ENCODE results near the gene NADK2. TPM values are rescaled to one million over a fixed set of nuclear protein-coding genes. Genes with fewer than 3 reads are reported as not detected.

Gene NADK2
- total RNA-seq, 1 experiment from 2014 or later: 21.2 TPM

GRCh38 chr5:36209664-36210063 is 32.1 kb downstream of the NADK2 start:
- ChIA-PET CTCF (no interaction called here), RAD21 (ENCODE audit: low non-redundant PET in 1 of 2, low total read pairs in 2 of 2, uncharacterized antibody in 2 of 2, unreplicated experiment in 2 of 2) (no interaction called here), POLR2A (no interaction called here)
- H3K27ac ChIP-seq (ENCODE audit: low read depth, low read length): no peak overlapping the region
- no peaks in the 10 kb centered on the region for H3K9me2 ChIP-seq (ENCODE audit: insufficient read depth)
- TF ChIP-seq, protein P1, sequence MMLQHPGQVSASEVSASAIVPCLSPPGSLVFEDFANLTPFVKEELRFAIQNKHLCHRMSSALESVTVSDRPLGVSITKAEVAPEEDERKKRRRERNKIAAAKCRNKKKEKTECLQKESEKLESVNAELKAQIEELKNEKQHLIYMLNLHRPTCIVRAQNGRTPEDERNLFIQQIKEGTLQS (IDR thresholded peaks at IDR 0.05): no peak
- no peak for TF ChIP-seq TCF7L2 (IDR thresholded peaks at IDR 0.05; ENCODE audit: borderline replicate concordance, extremely low read depth, insufficient read depth, insufficient read length)
- TF ChIP-seq SP1 (IDR thresholded peaks at IDR 0.05; ENCODE audit: low read depth): no peak
- no peak for TF ChIP-seq SIN3A (IDR thresholded peaks at IDR 0.05; ENCODE audit: low read depth)
- TF ChIP-seq CBX3 (IDR thresholded peaks at IDR 0.05; ENCODE audit: low read depth): no peak
- no peak for TF ChIP-seq ZNF274 (IDR thresholded peaks at IDR 0.05; ENCODE audit: low read depth, low read length)
- no peak for TF ChIP-seq MAX (IDR thresholded peaks at IDR 0.05)
- TF ChIP-seq SRF (IDR thresholded peaks at IDR 0.05; ENCODE audit: low read depth): no peak
- no peak for TF ChIP-seq RAD21 (IDR thresholded peaks at IDR 0.05; ENCODE audit: low read depth)
- TF ChIP-seq CTCF (IDR thresholded peaks at IDR 0.05 in 2 of 3, conservative IDR thresholded peaks at IDR 0.05 in 1 of 3; ENCODE audit: borderline replicate concordance in 1 of 3, insufficient read depth in 1 of 3, low read depth in 2 of 3, low read length in 2 of 3): no peak
- TF ChIP-seq, protein P2, sequence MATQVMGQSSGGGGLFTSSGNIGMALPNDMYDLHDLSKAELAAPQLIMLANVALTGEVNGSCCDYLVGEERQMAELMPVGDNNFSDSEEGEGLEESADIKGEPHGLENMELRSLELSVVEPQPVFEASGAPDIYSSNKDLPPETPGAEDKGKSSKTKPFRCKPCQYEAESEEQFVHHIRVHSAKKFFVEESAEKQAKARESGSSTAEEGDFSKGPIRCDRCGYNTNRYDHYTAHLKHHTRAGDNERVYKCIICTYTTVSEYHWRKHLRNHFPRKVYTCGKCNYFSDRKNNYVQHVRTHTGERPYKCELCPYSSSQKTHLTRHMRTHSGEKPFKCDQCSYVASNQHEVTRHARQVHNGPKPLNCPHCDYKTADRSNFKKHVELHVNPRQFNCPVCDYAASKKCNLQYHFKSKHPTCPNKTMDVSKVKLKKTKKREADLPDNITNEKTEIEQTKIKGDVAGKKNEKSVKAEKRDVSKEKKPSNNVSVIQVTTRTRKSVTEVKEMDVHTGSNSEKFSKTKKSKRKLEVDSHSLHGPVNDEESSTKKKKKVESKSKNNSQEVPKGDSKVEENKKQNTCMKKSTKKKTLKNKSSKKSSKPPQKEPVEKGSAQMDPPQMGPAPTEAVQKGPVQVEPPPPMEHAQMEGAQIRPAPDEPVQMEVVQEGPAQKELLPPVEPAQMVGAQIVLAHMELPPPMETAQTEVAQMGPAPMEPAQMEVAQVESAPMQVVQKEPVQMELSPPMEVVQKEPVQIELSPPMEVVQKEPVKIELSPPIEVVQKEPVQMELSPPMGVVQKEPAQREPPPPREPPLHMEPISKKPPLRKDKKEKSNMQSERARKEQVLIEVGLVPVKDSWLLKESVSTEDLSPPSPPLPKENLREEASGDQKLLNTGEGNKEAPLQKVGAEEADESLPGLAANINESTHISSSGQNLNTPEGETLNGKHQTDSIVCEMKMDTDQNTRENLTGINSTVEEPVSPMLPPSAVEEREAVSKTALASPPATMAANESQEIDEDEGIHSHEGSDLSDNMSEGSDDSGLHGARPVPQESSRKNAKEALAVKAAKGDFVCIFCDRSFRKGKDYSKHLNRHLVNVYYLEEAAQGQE (IDR thresholded peaks at IDR 0.05; ENCODE audit: low read depth): no peak
- no peak for TF ChIP-seq FOSL1 (IDR thresholded peaks at IDR 0.05; ENCODE audit: low read depth)
- TF ChIP-seq EZH2phosphoT487 (IDR thresholded peaks at IDR 0.05; ENCODE audit: borderline replicate concordance): no peak
- no peak for TF ChIP-seq CEBPB (IDR thresholded peaks at IDR 0.05; ENCODE audit: low read depth)
- no peaks in the 10 kb centered on the region for H3K4me1 ChIP-seq (ENCODE audit: control insufficient read depth in 1 of 2, insufficient read depth in 2 of 2, low read length in 2 of 2)
- ATAC-seq: no peak
- DNase-seq (ENCODE audit: low read depth, low spot score): no peak
- H2AFZ ChIP-seq (ENCODE audit: low read depth, low read length, poor library complexity, severe bottlenecking): no peak overlapping the region
- no peak overlapping the region for H3K9ac ChIP-seq (ENCODE audit: low read length)
- no peaks in the 10 kb centered on the region for H4K20me1 ChIP-seq (ENCODE audit: insufficient read depth)
- H3K79me2 ChIP-seq (ENCODE audit: insufficient read depth, low read length): no peaks in the 10 kb centered on the region
- no peaks in the 10 kb centered on the region for H3K9me3 ChIP-seq (ENCODE audit: control insufficient read depth in 1 of 2, insufficient read depth in 1 of 2, low read depth in 1 of 2, low read length in 2 of 2)
- no peak overlapping the region for H3K4me3 ChIP-seq (replicated peaks in 1 of 2; ENCODE audit: low read depth in 1 of 2, low read length in 2 of 2)
- no peaks in the 10 kb centered on the region for H3K27me3 ChIP-seq (ENCODE audit: insufficient read depth, low read length)
- H3K4me2 ChIP-seq (ENCODE audit: low read length): no peak overlapping the region
- intact Hi-C loops (cut with micrococcal nuclease): no loop called here
- no TSS peak for BruUV-seq (replicated peaks)
- H3K36me3 ChIP-seq (ENCODE audit: control insufficient read depth in 1 of 2, insufficient read depth in 2 of 2, low read length in 2 of 2): peaks cover 0 to 2% of the 10 kb centered on the region in 2 experiments; a peak in 1 of 4 replicates

Measured in HCT116 (cell line).